Mammary microvascular endothelial cell (primary cell): ENCODE measurements around the gene PIGP. TPM values are rescaled to one million over a fixed set of nuclear protein-coding genes. Genes with fewer than 3 reads are reported as not detected.

Experiments used
- total RNA-seq: library from RNA; depleted of rRNA; stranded (reverse); fragments of >200 nt; gene quantifications from 2 replicates; pipeline ENCODE4 v1.2.3, GENCODE V29; 2015

PIGP gene
- 7.3 and 11.2 TPM in 2 replicates for total RNA-seq

GRCh38 chr21:37072988-37073416 lies at the start of gene PIGP, which contains the start of gene TTC3:
Gene PIGP (minus strand): TSS chr21:37073071. CDS start chr21:37072515, 556 bp downstream.
Gene TTC3 (plus strand): TSS chr21:37073254. CDS start chr21:37087258, 14,004 bp downstream.

Other genes starting within 250 kb of the PIGP start
- 8.1 and 8.8 TPM in 2 replicates for gene HLCS, start 106.4 kb downstream of the PIGP start, total RNA-seq
- gene RIPPLY3, start 66.4 kb downstream of the PIGP start, total RNA-seq, result 0.05 TPM in 1 of 2 replicates, not detected in the other
- gene TTC3, start 183 bp upstream of the PIGP start, total RNA-seq, result 51.6 and 69.6 TPM in 2 replicates
- gene VPS26C, start 194.3 kb upstream of the PIGP start, total RNA-seq, result 75.9 and 105 TPM in 2 replicates